PFSK-1 (cell line): ENCODE measurements around the gene PRDM16.

Experiments
- POLR2AphosphoS5 ChIP-seq: IDR thresholded peaks from 2 replicates; pipeline ENCODE4 v1.6.1; 2012; ENCODE audit warnings: low read depth, mild to moderate bottlenecking, control low read depth, low read length, moderate library complexity
- REST ChIP-seq, 2 experiments: IDR thresholded peaks; 2 replicates each; pipeline versions ENCODE4 v1.6.1 to v1.8.0; 2011 to 2012; ENCODE audit warnings: low read depth in 2 of 2, low read length in 2 of 2, control low read depth in 1 of 2, inconsistent platforms in 1 of 2, mild to moderate bottlenecking in 1 of 2, moderate library complexity in 1 of 2; ENCODE audit not compliant: insufficient read depth in 1 of 2

GRCh38 chr1:3429320-3429719 is 360.3 kb downstream of the PRDM16 start:
- TF ChIP-seq REST (IDR thresholded peaks at IDR 0.05; ENCODE audit: insufficient read depth in 1 of 2, low read depth in 2 of 2, low read length in 2 of 2) (no peak), POLR2AphosphoS5 (no peak)
